Ishikawa (cell line): ENCODE measurements around the gene PZP.

Source experiments
- CEBPB ChIP-seq: IDR thresholded peaks from 2 replicates; pipeline ENCODE4 v1.6.1; 2012
- CREB1 ChIP-seq: IDR thresholded peaks from 2 replicates; pipeline ENCODE4 v1.6.1; 2012; ENCODE audit warnings: low read depth
- EGR1 ChIP-seq: IDR thresholded peaks from 2 replicates; pipeline ENCODE4 v1.6.1; 2012
- EP300 ChIP-seq: IDR thresholded peaks from 2 replicates; pipeline ENCODE4 v1.6.1; 2012; ENCODE audit warnings: borderline replicate concordance
- FOXM1 ChIP-seq: IDR thresholded peaks from 2 replicates; pipeline ENCODE4 v1.6.1; 2012; ENCODE audit warnings: low read depth, borderline replicate concordance
- NFIC ChIP-seq: IDR thresholded peaks from 2 replicates; pipeline ENCODE4 v1.6.1; 2012
- RAD21 ChIP-seq: IDR thresholded peaks from 2 replicates; pipeline ENCODE4 v1.6.1; 2012; ENCODE audit warnings: low read depth
- REST ChIP-seq: IDR thresholded peaks from 2 replicates; pipeline ENCODE4 v1.6.1; 2012; ENCODE audit warnings: low read depth, mild to moderate bottlenecking
- TAF1 ChIP-seq: IDR thresholded peaks from 2 replicates; pipeline ENCODE4 v1.6.1; 2012; ENCODE audit warnings: low read depth, mild to moderate bottlenecking
- TCF12 ChIP-seq: IDR thresholded peaks from 2 replicates; pipeline ENCODE4 v1.6.1; 2012; ENCODE audit warnings: low read depth
- TEAD4 ChIP-seq: IDR thresholded peaks from 2 replicates; pipeline ENCODE4 v1.6.1; 2012
- YY1 ChIP-seq: IDR thresholded peaks from 2 replicates; pipeline ENCODE4 v1.6.1; 2012; ENCODE audit warnings: low read depth
- ZBTB7A ChIP-seq: IDR thresholded peaks from 2 replicates; pipeline ENCODE4 v1.6.1; 2012; ENCODE audit warnings: low read depth
- TF ChIP-seq, protein P1 (sequence below): IDR thresholded peaks from 2 replicates; pipeline ENCODE4 v1.6.1; 2012
- TF ChIP-seq, protein P2 (sequence below): IDR thresholded peaks from 2 replicates; pipeline ENCODE4 v1.6.1; 2012

PZP gene

DNA sequence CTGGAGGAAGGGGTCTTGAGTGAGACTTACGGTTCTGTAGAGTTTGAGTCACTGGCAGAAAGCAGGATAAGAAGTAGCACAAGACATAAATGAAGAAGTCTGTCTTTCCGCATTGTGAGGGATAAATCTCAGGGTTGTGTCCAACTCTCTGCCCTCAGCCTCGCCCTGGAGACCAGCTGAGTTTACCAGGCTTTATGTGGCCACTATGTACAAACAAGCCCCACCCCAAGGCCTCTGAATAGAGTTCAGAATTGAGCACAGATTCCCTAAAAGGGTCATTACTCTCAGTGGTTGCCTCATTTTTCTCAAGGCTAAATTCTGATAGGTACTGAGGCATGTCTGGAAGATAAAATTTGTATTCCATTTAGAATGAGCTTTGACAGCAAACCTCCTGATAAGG, at the start of gene PZP:
TSS of gene PZP (minus strand) at position 167 of the 400 bp plus-strand sequence. CDS start at position 113, 54 bp downstream.
- TF ChIP-seq TEAD4 (no peak), ZBTB7A (no peak), RAD21 (no peak), TAF1 (no peak), FOXM1 (no peak), TCF12 (no peak), NFIC (no peak), CREB1 (no peak), REST (no peak), YY1 (no peak), CEBPB (no peak)
- TF ChIP-seq, protein P1, sequence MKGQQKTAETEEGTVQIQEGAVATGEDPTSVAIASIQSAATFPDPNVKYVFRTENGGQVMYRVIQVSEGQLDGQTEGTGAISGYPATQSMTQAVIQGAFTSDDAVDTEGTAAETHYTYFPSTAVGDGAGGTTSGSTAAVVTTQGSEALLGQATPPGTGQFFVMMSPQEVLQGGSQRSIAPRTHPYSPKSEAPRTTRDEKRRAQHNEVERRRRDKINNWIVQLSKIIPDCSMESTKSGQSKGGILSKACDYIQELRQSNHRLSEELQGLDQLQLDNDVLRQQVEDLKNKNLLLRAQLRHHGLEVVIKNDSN = no peak
- TF ChIP-seq, protein P2, sequence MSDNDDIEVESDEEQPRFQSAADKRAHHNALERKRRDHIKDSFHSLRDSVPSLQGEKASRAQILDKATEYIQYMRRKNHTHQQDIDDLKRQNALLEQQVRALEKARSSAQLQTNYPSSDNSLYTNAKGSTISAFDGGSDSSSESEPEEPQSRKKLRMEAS = no peak

- TF ChIP-seq TEAD4 (no peak), FOXM1 (no peak), NFIC (no peak), TAF1 (no peak), REST (no peak), YY1 (no peak), CEBPB (no peak), EP300 (no peak)
- TF ChIP-seq, protein P1 = no peak
- TF ChIP-seq, protein P2 = no peak
Measured at GRCh38 chr12:9256758-9257405, 48.7 kb upstream of the PZP start.

GRCh38 chr12:9256341-9256740, 48.1 kb upstream of the PZP start:
- TF ChIP-seq TCF12 (no peak), EP300 (no peak), TEAD4 (no peak), NFIC (no peak), CREB1 (no peak), RAD21 (no peak), EGR1 (no peak), TAF1 (no peak), FOXM1 (no peak), ZBTB7A (no peak), CEBPB (no peak), YY1 (no peak), REST (no peak)
- TF ChIP-seq, protein P2 = no peak
- TF ChIP-seq, protein P1 = no peak

DNA sequence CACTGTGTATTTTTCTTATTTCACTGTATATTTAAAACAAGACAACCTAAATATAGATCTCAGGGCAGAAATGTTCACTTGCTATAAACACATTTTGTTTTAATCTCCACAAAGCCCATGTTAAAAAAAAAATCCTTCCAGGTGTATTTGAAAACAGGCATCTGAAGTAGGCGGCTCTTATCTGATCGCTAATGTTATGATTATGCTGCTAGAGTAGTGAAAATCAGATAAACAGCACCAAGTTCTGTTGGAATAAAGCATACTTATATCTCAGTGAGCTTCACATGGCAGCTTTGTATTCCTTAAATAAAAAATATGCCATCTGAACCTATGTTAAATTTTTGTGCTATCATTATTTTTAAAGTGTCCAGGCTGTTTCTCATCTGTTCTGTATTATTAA, 47.6 kb upstream of the PZP start:
- no peak for TF ChIP-seq ZBTB7A
- TF ChIP-seq, protein P2 = no peak
- TF ChIP-seq CEBPB = no peak
- TF ChIP-seq NFIC = no peak
- TF ChIP-seq TAF1 = no peak
- TF ChIP-seq YY1 = no peak
- TF ChIP-seq EP300 = no peak
- no peak for TF ChIP-seq REST
